Astrocyte of the spinal cord (primary cell): ENCODE data around the gene CXCL3.

Experiments
- DNase-seq: peaks from one replicate; pipeline ENCODE4 v3.0.0; 2011; ENCODE audit warnings: low read depth, low spot score
- H3K4me3 ChIP-seq: 2 replicates; pipeline ENCODE4 v1.5.1; 2011; ENCODE audit warnings: low read depth, mild to moderate bottlenecking, low read length, moderate library complexity
- CTCF ChIP-seq: IDR thresholded peaks from 2 replicates; pipeline ENCODE4 v1.5.1; 2012; ENCODE audit warnings: low read depth, mild to moderate bottlenecking, low read length, inconsistent platforms
- in situ Hi-C: cut with HindIII; loops from 2 replicates; pipeline ENCODE4 v1.10.0; 2017; ENCODE audit warnings: low sequenced_read_pairs

Gene CXCL3

GRCh38 chr4:74055498-74055897 is 17.0 kb upstream of the CXCL3 start:
- in situ Hi-C loops, result no loop called here
- no peak for TF ChIP-seq CTCF
- DNase-seq, result no peak
- H3K4me3 ChIP-seq, result no peak overlapping the region

DNA sequence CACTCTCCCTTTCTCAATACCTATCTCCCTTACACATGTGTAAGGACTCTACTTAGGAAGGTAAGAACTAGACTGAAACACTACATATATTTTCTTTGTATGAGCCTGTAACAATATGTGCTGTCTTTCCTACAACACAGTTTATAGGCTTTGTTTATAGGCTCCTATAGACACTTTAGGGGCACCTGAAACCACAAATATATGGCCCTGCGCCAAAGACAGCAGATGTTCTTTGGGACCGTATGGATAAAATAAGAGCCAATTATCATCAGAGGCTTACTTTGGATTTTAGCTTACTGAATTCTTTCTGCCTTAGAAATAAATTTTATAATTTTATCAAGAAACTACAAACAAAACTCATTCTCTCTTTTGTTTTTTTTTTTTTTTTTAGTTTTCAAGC is 16.6 kb upstream of the CXCL3 start:
- TF ChIP-seq CTCF, result no peak
- no peak overlapping the region for H3K4me3 ChIP-seq
- no peak for DNase-seq
- in situ Hi-C loops, result no loop called here

- no peak for DNase-seq
- H3K4me3 ChIP-seq, result no peak overlapping the region
- in situ Hi-C loops, result no loop called here
- no peak for TF ChIP-seq CTCF
Observed at GRCh38 chr4:74054483-74055047, 16.1 kb upstream of the CXCL3 start.

- in situ Hi-C loops, result no loop called here
- no peak for DNase-seq
- H3K4me3 ChIP-seq, result no peak overlapping the region
- TF ChIP-seq CTCF, result no peak
Observed at GRCh38 chr4:74047152-74047551, 8.7 kb upstream of the CXCL3 start.

DNA sequence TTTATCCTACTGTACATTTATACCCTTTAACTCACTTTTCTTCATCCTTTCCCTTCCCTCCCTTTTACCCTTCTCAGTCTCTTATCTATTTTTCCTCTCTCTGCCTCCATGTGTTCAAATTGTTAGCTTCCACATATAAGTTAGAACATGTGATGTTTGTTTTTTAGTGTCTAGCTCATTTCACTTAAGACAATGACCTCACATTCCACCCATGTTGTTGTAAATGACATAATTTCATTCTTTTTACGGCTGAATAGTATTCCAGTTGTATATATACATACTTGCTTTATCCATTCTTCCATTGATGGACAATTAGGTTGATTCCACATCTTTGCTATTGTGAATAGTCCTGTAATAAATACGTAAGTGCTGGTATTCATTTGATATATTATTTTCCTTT is 7.3 kb upstream of the CXCL3 start:
- in situ Hi-C loops, result no loop called here
- DNase-seq, result no peak
- H3K4me3 ChIP-seq, result no peak overlapping the region
- TF ChIP-seq CTCF, result no peak

DNA sequence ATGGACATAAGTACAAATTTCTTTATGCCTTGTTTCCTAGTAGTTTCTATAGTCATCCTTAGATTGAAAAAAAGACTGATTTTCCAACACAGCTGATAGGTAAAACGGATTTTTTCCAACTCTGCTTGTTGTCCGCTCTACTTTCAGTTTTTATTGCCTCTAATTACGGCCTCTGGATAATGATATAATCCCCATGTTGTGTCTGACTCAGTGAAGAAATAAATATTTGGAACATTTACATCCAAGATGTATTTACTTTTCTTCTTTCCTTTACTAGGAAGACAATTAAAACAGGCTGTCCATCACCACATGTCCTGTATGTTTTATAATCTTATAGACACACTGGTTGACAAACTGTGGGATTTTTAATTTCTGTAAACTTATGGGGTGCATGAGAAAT is 6.8 kb upstream of the CXCL3 start:
- no peak for TF ChIP-seq CTCF
- DNase-seq, result no peak
- no peak overlapping the region for H3K4me3 ChIP-seq
- in situ Hi-C loops, result no loop called here

GRCh38 chr4:74044677-74045076 is 6.2 kb upstream of the CXCL3 start:
- in situ Hi-C loops, result no loop called here
- peak; percentile 22 for DNase-seq
- H3K4me3 ChIP-seq, result no peak overlapping the region
- no peak for TF ChIP-seq CTCF
